Mesenchymal stem cell (in vitro differentiated cells and primary cell): ENCODE data around the gene FAM227B.
A peak's percentile ranks its signal among the peaks of the same experiment; 100 is the strongest.
"Not testable (repeated sequence)": the region's sequence is repeated elsewhere in the genome, so short reads cannot be mapped to it uniquely, and the experiment has no call there.

Experiments used
- DNase-seq: peaks from one replicate; pipeline ENCODE4 v3.0.0-alpha.2; 2013
- H2AFZ ChIP-seq: one replicate; pipeline ENCODE4 v1.6.1; 2013; ENCODE audit warnings: low read depth, mild to moderate bottlenecking, control low read depth, inconsistent platforms, low read length, moderate library complexity
- H2AK5ac ChIP-seq: 2 replicates; pipeline ENCODE4 v1.6.1; 2013; ENCODE audit warnings: low read length, moderate library complexity, mild to moderate bottlenecking, inconsistent platforms; ENCODE audit not compliant: severe bottlenecking
- H2BK120ac ChIP-seq: one replicate; pipeline ENCODE4 v1.6.1; 2013; ENCODE audit warnings: low read depth, mild to moderate bottlenecking, inconsistent platforms, low read length, moderate library complexity
- H2BK12ac ChIP-seq, 2 experiments: one replicate each; pipeline ENCODE4 v1.6.1; 2013; ENCODE audit warnings: inconsistent platforms in 2 of 2, low read length in 2 of 2, mild to moderate bottlenecking in 2 of 2, moderate library complexity in 2 of 2, control low read depth in 1 of 2
- H2BK15ac ChIP-seq: one replicate; pipeline ENCODE4 v1.6.1; 2013; ENCODE audit warnings: mild to moderate bottlenecking, low read depth, inconsistent platforms; ENCODE audit not compliant: poor library complexity, severe bottlenecking
- H2BK5ac ChIP-seq: 2 replicates; pipeline ENCODE4 v1.6.1; 2013; ENCODE audit warnings: low read depth, mild to moderate bottlenecking, low read length, control low read depth, inconsistent platforms; ENCODE audit not compliant: poor library complexity, severe bottlenecking
- H3K14ac ChIP-seq, 2 experiments: one replicate each; pipeline ENCODE4 v1.6.1; 2013; ENCODE audit warnings: inconsistent platforms in 2 of 2, low read length in 2 of 2, control low read depth in 1 of 2, mild to moderate bottlenecking in 1 of 2, moderate library complexity in 1 of 2
- H3K18ac ChIP-seq, 2 experiments: one replicate each; pipeline ENCODE4 v1.6.1; 2013; ENCODE audit warnings: inconsistent platforms in 2 of 2, low read length in 2 of 2, control low read depth in 1 of 2, low read depth in 1 of 2, mild to moderate bottlenecking in 1 of 2
- H3K23ac ChIP-seq, 2 experiments: one replicate each; pipeline ENCODE4 v1.6.1; 2013; ENCODE audit warnings: inconsistent platforms in 2 of 2, low read length in 2 of 2, mild to moderate bottlenecking in 2 of 2, moderate library complexity in 2 of 2, control low read depth in 1 of 2
- H3K27ac ChIP-seq: 2 replicates; pipeline ENCODE4 v1.5.1; 2013; ENCODE audit warnings: mild to moderate bottlenecking, moderate library complexity, low read length, control low read depth, inconsistent platforms; ENCODE audit not compliant: poor library complexity, severe bottlenecking
- H3K27me3 ChIP-seq, 2 experiments: 2 replicates each; pipeline versions ENCODE4 v1.6.1 to v1.7.0; 2013; ENCODE audit warnings: low read length in 2 of 2, mild to moderate bottlenecking in 2 of 2, moderate library complexity in 2 of 2, control low read depth in 1 of 2, inconsistent platforms in 1 of 2; ENCODE audit not compliant: control insufficient read depth in 1 of 2, insufficient read depth in 1 of 2
- H3K36me3 ChIP-seq, 2 experiments: 2 replicates each; pipeline versions ENCODE4 v1.6.1 to v1.7.0; 2013; ENCODE audit warnings: low read length in 2 of 2, control low read depth in 1 of 2, inconsistent platforms in 1 of 2, low read depth in 1 of 2, mild to moderate bottlenecking in 1 of 2; ENCODE audit not compliant: insufficient read depth in 2 of 2, control insufficient read depth in 1 of 2
- H3K4ac ChIP-seq, 2 experiments: one replicate each; pipeline ENCODE4 v1.6.1; 2013; ENCODE audit warnings: inconsistent platforms in 2 of 2, low read length in 2 of 2, mild to moderate bottlenecking in 2 of 2, moderate library complexity in 2 of 2, control low read depth in 1 of 2, low read depth in 1 of 2
- H3K4me1 ChIP-seq: 2 replicates; pipeline ENCODE4 v1.6.1; 2013; ENCODE audit warnings: low read depth, low read length, control low read depth; ENCODE audit not compliant: control insufficient read depth, insufficient read depth
- H3K4me2 ChIP-seq: 2 replicates; pipeline ENCODE4 v1.6.1; 2013; ENCODE audit warnings: low read length, mild to moderate bottlenecking, inconsistent platforms; ENCODE audit not compliant: poor library complexity, severe bottlenecking
- H3K4me3 ChIP-seq, 2 experiments: 2 replicates each; pipeline versions ENCODE4 v1.5.1 to v1.7.0; 2013; ENCODE audit warnings: low read length in 2 of 2, mild to moderate bottlenecking in 2 of 2, control low read depth in 1 of 2, low read depth in 1 of 2; ENCODE audit not compliant: insufficient read depth in 1 of 2
- H3K79me1 ChIP-seq: replicated peaks from 2 replicates; pipeline ENCODE4 v1.6.1; 2013; ENCODE audit warnings: mild to moderate bottlenecking, control low read depth, low read length, inconsistent platforms; ENCODE audit not compliant: poor library complexity, severe bottlenecking
- H3K9ac ChIP-seq: 2 replicates; pipeline ENCODE4 v1.7.0; 2013; ENCODE audit warnings: mild to moderate bottlenecking, low read length, moderate library complexity
- H3K9me3 ChIP-seq: 2 replicates; pipeline ENCODE4 v1.7.0; 2013; ENCODE audit warnings: mild to moderate bottlenecking, low read length; ENCODE audit not compliant: control insufficient read depth
- H4K8ac ChIP-seq: one replicate; pipeline ENCODE4 v1.6.1; 2013; ENCODE audit warnings: inconsistent platforms, mild to moderate bottlenecking, low read length, moderate library complexity
- H4K91ac ChIP-seq: one replicate; pipeline ENCODE4 v1.6.1; 2013; ENCODE audit warnings: mild to moderate bottlenecking, low read length, inconsistent platforms
- WGBS: methylation state at CpG from one replicate; pipeline ENCODE4 v1.1.7; 2013; ENCODE audit warnings: mixed read lengths; 5-methylcytosine and 5-hydroxymethylcytosine counted together

The FAM227B gene

DNA sequence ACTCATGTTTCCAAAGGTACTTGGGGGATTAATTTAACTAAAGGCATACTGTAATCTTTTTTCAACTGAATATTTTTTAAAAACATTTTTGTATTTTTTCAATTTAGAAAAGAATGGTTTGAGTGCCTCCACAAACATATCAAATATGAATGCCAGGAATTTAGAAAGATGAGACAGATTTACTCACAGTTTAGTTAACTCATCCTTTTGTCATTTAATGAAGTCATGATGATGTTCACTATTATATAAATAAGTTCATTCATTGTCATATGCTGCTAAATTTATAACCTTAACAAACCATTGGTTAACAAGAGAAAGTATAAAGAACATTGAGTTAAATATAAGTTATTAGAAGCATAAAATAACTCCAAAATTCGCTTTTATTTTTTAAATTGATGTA, 147.6 kb downstream of the FAM227B start:
- H3K9ac ChIP-seq, result peak overlapping the region; percentile 69
- no peak overlapping the region for H2AK5ac ChIP-seq
- H3K36me3 ChIP-seq, result peaks cover 0 to 88% of the 10 kb centered on the region in 2 experiments
- H2BK12ac ChIP-seq, result no peak overlapping the region
- H3K79me1 ChIP-seq, result no peaks in the 10 kb centered on the region
- H2BK15ac ChIP-seq, result no peak overlapping the region
- no peak overlapping the region for H4K8ac ChIP-seq
- H3K4ac ChIP-seq, result no peak overlapping the region
- H4K91ac ChIP-seq, result no peak overlapping the region
- H2BK5ac ChIP-seq, result no peak overlapping the region
- H3K4me2 ChIP-seq, result no peak overlapping the region
- no peak overlapping the region for H3K27ac ChIP-seq
- H3K4me1 ChIP-seq, result no peaks in the 10 kb centered on the region
- H3K18ac ChIP-seq, result no peak overlapping the region
- H3K27me3 ChIP-seq, result no peaks in the 10 kb centered on the region
- DNase-seq, result no peak
- no peak overlapping the region for H3K14ac ChIP-seq
- no peak overlapping the region for H3K4me3 ChIP-seq
- no peak overlapping the region for H3K23ac ChIP-seq
- H2AFZ ChIP-seq, result no peak overlapping the region
- no peaks in the 10 kb centered on the region for H3K9me3 ChIP-seq
- WGBS, result no CpG with 5 or more reads among the region's 1 CpG
- H2BK120ac ChIP-seq, result no peak overlapping the region

DNA sequence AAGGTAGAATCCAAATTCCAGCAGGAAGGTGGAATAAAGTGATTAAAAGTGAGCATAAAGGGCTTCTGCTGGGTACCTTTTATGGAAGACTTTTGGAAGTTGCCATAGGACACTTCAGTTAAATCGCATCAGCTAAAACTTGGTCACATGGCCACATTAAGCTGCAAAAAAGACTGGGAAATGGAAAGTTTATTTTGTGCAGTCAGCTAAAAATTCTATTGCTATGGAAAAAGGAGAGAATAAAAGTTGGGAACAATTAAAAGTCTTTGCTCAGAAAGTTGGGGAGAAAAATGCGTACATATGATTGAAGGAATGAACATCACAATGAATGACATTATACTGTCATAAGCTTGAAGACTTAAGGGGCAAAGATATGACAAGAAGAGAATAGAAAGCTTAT, 148.3 kb downstream of the FAM227B start:
- H3K23ac ChIP-seq, result no peak overlapping the region
- no peak overlapping the region for H4K91ac ChIP-seq
- H2BK12ac ChIP-seq, result no peak overlapping the region
- H3K9me3 ChIP-seq, result no peaks in the 10 kb centered on the region
- H3K4ac ChIP-seq, result no peak overlapping the region
- H2BK15ac ChIP-seq, result no peak overlapping the region
- no peak overlapping the region for H3K27ac ChIP-seq
- H3K18ac ChIP-seq, result no peak overlapping the region
- no peak overlapping the region for H3K4me3 ChIP-seq
- peaks cover 0 to 88% of the 10 kb centered on the region in 2 experiments for H3K36me3 ChIP-seq
- no peaks in the 10 kb centered on the region for H3K4me1 ChIP-seq
- no peak overlapping the region for H2AK5ac ChIP-seq
- peak overlapping the region; percentile 69 for H3K9ac ChIP-seq
- DNase-seq, result no peak
- 96% methylated on average over 1 of the region's 2 CpGs for WGBS
- H2BK5ac ChIP-seq, result no peak overlapping the region
- H3K4me2 ChIP-seq, result no peak overlapping the region
- H4K8ac ChIP-seq, result no peak overlapping the region
- no peak overlapping the region for H3K14ac ChIP-seq
- H3K27me3 ChIP-seq, result no peaks in the 10 kb centered on the region
- no peak overlapping the region for H2AFZ ChIP-seq
- H3K79me1 ChIP-seq, result no peaks in the 10 kb centered on the region
- H2BK120ac ChIP-seq, result no peak overlapping the region

DNA sequence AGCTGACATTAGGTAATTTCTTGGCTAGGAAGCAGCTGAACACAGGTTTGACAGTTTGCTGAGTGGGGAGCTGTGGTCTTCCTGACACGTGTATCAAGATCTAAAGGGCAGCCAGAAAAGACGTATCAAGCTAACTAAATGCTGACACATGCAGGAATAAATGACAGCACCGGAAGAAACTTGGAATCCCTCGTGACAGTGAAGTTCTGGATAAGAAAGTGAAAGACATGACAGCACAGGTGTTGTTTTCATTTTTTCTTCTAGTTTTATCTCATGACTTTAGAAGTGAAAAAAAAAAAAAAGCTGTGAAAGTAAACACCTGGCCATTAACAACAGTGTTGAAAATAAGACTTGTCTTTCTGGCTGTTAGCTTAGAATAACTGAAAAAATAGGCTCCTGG, 148.9 kb downstream of the FAM227B start:
- Histone ChIP-seq H3K9me3 (no peaks in the 10 kb centered on the region), H3K4ac (no peak overlapping the region), H3K79me1 (no peaks in the 10 kb centered on the region), H3K9ac (peak overlapping the region; percentile 69), H3K4me3 (no peak overlapping the region), H3K4me2 (no peak overlapping the region), H3K27ac (no peak overlapping the region), H3K36me3 (peaks cover 0 to 88% of the 10 kb centered on the region in 2 experiments), H2BK120ac (no peak overlapping the region), H4K8ac (no peak overlapping the region), H2BK15ac (no peak overlapping the region), H3K18ac (no peak overlapping the region), H2AK5ac (no peak overlapping the region), H3K14ac (no peak overlapping the region), H3K27me3 (no peaks in the 10 kb centered on the region), H2BK5ac (no peak overlapping the region), H2BK12ac (no peak overlapping the region), H3K4me1 (no peaks in the 10 kb centered on the region), H3K23ac (no peak overlapping the region), H2AFZ (no peak overlapping the region), H4K91ac (no peak overlapping the region)
- WGBS, result 91% methylated on average over 4 of the region's 4 CpGs
- no peak for DNase-seq

DNA sequence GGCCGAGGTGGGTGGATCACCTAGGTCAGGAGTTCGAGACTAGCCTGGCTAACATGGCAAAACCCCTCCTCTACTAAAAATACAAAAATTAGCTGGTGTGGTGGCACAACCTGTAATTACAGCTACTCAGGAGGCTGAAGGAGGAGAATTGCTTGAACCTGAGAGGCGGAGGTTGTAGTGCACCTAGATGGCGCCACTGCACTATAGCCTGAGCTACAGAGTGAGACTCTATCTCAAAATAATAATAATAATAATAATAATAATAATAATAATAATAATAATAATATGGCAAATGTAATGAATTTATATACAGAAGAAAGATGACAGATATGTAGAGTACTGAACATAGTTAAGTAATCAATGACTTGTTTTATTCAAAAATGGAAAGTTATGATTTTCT, 149.4 kb downstream of the FAM227B start:
- not testable (repeated sequence) for H2AFZ ChIP-seq, H3K27ac ChIP-seq, H2BK120ac ChIP-seq, H2BK12ac ChIP-seq, H3K4ac ChIP-seq, H3K4me1 ChIP-seq, H3K18ac ChIP-seq, DNase-seq, H3K23ac ChIP-seq, H2AK5ac ChIP-seq, H2BK5ac ChIP-seq, H3K4me3 ChIP-seq, H4K91ac ChIP-seq, H3K9me3 ChIP-seq, H2BK15ac ChIP-seq, H4K8ac ChIP-seq, H3K79me1 ChIP-seq, H3K14ac ChIP-seq, H3K27me3 ChIP-seq, H3K4me2 ChIP-seq
- WGBS, result 100% methylated on average over 2 of the region's 4 CpGs
- Histone ChIP-seq H3K9ac (peak overlapping the region; percentile 69), H3K36me3 (peaks cover 0 to 91% of the 10 kb centered on the region in 2 experiments)
